Measurements from ENCODE around the gene PLXNC1.

DNA sequence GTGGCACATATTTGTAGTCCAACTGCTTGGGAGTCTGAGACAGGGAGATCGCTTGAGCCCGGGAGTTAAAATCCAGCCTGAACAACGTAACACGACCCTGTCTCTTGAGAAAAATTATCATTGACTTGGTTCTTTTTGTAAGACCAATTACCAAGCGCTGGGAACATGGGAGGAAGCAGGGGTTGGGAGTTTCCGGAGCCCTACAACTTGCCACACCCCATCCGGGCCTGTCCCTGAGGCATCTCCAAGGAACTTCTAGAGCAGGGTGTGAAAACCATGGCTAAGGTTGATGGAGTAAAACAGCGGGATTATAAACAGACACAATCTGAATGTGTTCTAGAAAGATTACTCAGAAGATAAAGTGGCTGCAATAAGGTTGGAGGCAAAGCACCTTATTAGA is 10.3 kb downstream of the PLXNC1 start:
- TF ChIP-seq CTCF (conservative IDR thresholded peaks at IDR 0.05; ENCODE audit: low read depth, low read length): no peak
- no peak for TF ChIP-seq EZH2 (IDR thresholded peaks at IDR 0.05; ENCODE audit: borderline replicate concordance, low read depth, low read length, poor library complexity, severe bottlenecking)
